ENCODE results near the gene OPRL1. TPM values are rescaled to one million over a fixed set of nuclear protein-coding genes. Genes with fewer than 3 reads are reported as not detected.

OPRL1 gene
- total RNA-seq, 1 donor from 2014 or later: 0.32 TPM

DNA sequence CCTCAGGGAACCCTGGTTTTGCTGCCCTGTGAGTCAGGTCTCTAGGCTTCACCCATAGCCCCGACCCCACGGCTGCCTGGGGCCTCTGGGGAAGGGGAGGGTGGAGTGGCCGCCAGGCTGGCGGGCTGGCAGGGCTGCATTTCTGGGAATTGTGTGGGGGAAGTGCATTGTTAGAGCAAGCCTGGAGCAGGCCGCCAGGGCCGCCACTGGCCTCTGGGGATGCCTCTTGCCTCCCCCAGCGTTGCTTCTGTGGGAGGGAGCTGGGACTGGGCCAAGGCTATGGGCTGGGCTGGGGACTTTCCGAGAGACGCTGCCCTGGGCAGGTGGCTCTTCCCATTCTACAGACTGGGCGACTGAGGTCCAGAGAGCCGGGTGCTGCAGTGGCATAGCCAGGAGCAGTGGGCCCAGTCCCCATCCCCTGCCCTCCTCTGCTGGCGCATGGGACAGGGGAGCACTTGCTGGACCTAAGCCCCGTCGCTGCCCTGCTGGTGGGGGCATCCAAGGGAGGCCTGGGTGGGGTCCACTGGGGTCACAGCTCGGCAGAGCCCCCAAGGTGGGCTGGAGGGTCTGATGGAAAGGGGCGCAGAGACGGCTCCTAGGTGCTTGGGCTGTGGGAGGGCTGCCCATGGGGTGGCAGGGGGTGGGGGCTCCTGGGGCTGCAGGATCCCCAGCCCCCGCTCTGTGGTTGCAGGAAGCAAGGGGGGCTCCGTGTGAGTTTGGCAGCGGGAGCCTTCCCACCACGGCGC, 23.8 kb upstream of the OPRL1 start:
- intact Hi-C loops (cut with micrococcal nuclease): no loop called here
- peaks cover 3% of the 10 kb centered on the region for H3K27me3 Mint-ChIP-seq (ENCODE audit: low read depth)
- H3K27ac Mint-ChIP-seq: no peak overlapping the region
- no peaks in the 10 kb centered on the region for H3K36me3 Mint-ChIP-seq (ENCODE audit: low read depth)
- peaks cover 11% of the 10 kb centered on the region for H3K4me1 Mint-ChIP-seq (ENCODE audit: low read depth)
- DNase-seq (ENCODE audit: low spot score): no peak
- H3K9me3 Mint-ChIP-seq: no peaks in the 10 kb centered on the region
- H3K4me3 Mint-ChIP-seq (ENCODE audit: low read depth): no peak overlapping the region

DNA sequence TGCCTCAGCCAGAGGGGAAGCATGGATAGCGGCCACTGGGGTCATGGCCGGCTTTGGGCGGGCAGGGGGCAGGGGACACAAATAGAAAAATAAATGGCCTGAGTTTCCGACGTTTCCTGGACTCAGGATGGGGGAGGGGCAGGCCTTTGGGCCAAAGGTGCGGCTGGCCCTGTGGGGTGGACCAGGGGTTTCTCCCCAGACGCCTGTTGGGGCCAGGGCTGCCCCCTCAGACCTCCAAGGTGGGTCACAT, 23.3 kb upstream of the OPRL1 start:
- Mint-ChIP-seq H3K36me3 (ENCODE audit: low read depth) (no peaks in the 10 kb centered on the region), H3K4me1 (ENCODE audit: low read depth) (peaks cover 11% of the 10 kb centered on the region), H3K27ac (no peak overlapping the region), H3K4me3 (ENCODE audit: low read depth) (no peak overlapping the region), H3K27me3 (ENCODE audit: low read depth) (peaks cover 3% of the 10 kb centered on the region), H3K9me3 (no peaks in the 10 kb centered on the region)
- no peak for DNase-seq (ENCODE audit: low spot score)
- intact Hi-C loops (cut with micrococcal nuclease): no loop called here

DNA sequence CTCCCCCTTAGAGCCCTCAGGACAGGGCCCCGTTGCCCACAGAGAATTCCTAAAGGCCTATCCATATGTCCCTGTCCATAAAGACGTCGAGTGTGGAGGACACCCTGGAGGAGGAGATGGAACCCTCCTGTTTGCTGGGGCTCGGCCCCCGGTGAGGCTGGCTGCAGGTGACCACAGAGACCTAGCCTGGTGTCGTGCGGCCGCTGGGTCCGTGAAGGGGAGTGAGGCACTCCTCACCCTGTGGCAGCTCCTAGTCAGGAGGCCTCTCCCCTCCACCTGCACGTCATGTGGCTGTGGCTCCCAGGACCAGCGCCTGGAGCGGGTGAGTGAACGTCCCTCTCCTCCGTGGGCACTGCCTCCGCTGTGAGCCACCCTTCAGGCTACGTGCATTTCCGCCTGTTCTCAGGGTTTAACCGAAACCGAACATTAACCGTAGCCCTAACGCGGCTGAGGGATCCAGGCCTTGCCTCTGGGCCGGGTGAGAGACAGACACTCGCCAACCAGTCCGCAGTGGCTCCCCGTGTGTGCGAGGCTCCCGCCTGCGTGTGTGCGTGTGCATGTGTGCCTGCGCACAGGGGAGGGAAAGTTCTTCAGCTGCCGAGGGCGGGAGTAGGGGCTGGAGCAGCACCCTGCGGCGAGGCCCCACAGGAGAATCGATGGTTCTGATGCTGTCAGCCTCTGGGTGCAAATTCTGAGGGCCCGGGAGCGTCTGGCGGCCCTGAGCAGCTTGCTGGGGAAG, 22.8 kb upstream of the OPRL1 start:
- peak overlapping the region; percentile 62 for H3K27ac Mint-ChIP-seq
- no peaks in the 10 kb centered on the region for H3K36me3 Mint-ChIP-seq (ENCODE audit: low read depth)
- no peaks in the 10 kb centered on the region for H3K9me3 Mint-ChIP-seq
- no peak for DNase-seq (ENCODE audit: low spot score)
- intact Hi-C loops (cut with micrococcal nuclease): no loop called here
- peak overlapping the region; percentile 75 for H3K4me3 Mint-ChIP-seq (ENCODE audit: low read depth)
- H3K27me3 Mint-ChIP-seq (ENCODE audit: low read depth): peaks cover under 1% of the 10 kb centered on the region
- H3K4me1 Mint-ChIP-seq (ENCODE audit: low read depth): peaks cover 13% of the 10 kb centered on the region

DNA sequence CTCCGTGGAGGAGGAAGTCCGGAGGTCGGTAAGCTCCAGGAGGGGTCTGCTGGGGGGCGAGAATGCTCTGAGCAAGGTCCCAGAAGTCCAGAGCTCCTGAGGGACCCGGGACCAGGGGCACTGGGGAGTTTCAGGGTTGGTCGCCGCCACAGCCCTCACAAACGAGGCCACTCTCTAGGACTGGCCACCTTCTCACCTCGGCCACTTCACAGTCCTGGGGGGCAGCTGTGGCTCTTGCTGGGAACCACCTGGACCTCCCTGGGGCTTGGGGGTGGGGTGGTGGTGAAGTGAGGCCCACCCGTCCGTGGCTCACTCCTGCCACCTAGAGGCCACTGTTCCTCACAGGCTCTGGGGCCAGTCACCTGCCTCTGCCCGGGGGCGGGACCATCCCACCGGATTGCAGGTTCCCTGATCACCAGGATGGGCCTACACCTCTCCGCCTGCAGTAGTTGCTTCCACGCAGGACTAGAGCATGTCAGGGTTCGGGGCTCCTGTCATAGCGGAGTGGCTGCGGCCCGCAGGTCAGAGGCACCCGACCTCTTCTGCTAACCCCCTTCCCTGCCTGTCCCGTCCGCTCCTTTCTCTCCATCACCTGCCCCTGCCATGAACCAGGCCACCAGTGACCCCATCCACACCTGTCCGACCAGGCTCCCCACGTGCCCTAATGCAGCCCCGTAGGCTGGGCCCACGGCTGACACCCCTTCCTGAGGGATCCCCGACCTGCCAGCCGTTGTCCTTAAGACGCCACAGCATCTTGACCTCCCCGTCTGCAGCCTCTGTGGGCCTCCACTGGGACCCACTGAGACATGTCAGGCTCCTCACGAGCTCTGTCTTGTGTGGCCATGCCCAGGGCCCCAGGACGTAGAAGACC, 22.0 kb upstream of the OPRL1 start:
- intact Hi-C loops (cut with micrococcal nuclease): no loop called here
- no peaks in the 10 kb centered on the region for H3K9me3 Mint-ChIP-seq

DNA sequence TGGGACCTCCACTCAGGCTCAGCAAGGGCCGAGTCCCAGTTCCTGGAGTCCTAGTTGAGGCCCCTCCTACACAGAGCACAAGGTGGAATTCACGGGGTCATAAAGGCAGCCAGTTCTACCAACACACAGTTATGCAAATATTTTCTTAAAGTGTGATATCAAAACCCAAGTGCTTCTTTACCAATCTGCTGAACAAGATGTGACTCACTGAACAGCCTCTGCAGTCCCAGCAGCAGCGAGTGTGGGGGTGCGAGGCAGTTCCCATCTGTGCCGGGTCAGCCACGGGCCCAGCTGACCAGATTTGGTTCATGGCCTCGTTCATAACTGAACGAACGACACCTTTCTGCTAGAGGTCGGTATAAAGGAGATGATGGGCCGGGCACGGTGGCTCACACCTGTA, 21.3 kb upstream of the OPRL1 start:
- DNase-seq (ENCODE audit: low spot score): no peak
- Mint-ChIP-seq H3K36me3 (ENCODE audit: low read depth) (no peaks in the 10 kb centered on the region), H3K4me1 (ENCODE audit: low read depth) (peaks cover 15% of the 10 kb centered on the region), H3K27me3 (ENCODE audit: low read depth) (no peaks in the 10 kb centered on the region), H3K4me3 (ENCODE audit: low read depth) (peak overlapping the region; percentile 64), H3K9me3 (no peaks in the 10 kb centered on the region), H3K27ac (peak overlapping the region; percentile 23)
- intact Hi-C loops (cut with micrococcal nuclease): no loop called here

More for the DNA sequence above, 22.0 kb upstream of the OPRL1 start:
- Mint-ChIP-seq H3K27ac (peak overlapping the region; percentile 62), H3K27me3 (ENCODE audit: low read depth) (no peaks in the 10 kb centered on the region), H3K4me3 (ENCODE audit: low read depth) (peak overlapping the region; percentile 75), H3K36me3 (ENCODE audit: low read depth) (no peaks in the 10 kb centered on the region), H3K4me1 (ENCODE audit: low read depth) (peaks cover 15% of the 10 kb centered on the region)
- peak; percentile 69 for DNase-seq (ENCODE audit: low spot score)

DNA sequence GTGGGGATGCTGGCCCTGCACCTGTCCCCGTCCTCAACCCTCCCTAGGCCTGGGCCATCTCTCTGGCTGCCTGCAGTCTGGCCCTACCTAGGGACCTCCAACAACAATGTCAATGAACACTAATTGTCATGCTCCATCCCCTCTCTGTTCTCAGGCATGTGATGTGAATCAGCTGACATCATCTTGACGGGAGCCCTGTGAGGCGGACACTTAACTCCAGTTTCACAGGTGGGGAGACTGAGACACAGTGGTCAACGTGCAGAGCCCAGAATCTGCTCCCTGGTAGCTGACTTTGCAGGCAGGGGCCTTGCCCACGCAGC, 17.6 kb upstream of the OPRL1 start:
- no peaks in the 10 kb centered on the region for H3K27me3 Mint-ChIP-seq (ENCODE audit: low read depth)
- no peak for DNase-seq (ENCODE audit: low spot score)
- H3K4me3 Mint-ChIP-seq (ENCODE audit: low read depth): no peak overlapping the region
- H3K36me3 Mint-ChIP-seq (ENCODE audit: low read depth): no peaks in the 10 kb centered on the region
- no peak overlapping the region for H3K27ac Mint-ChIP-seq
- no peaks in the 10 kb centered on the region for H3K9me3 Mint-ChIP-seq
- peaks cover 43% of the 10 kb centered on the region for H3K4me1 Mint-ChIP-seq (ENCODE audit: low read depth)
- intact Hi-C loops (cut with micrococcal nuclease): loop anchor here (2.0 to 10.0 kb wide), 3 partner anchors 17 to 427 kb away; partner anchors contain the start of genes RGS19 and UCKL1

DNA sequence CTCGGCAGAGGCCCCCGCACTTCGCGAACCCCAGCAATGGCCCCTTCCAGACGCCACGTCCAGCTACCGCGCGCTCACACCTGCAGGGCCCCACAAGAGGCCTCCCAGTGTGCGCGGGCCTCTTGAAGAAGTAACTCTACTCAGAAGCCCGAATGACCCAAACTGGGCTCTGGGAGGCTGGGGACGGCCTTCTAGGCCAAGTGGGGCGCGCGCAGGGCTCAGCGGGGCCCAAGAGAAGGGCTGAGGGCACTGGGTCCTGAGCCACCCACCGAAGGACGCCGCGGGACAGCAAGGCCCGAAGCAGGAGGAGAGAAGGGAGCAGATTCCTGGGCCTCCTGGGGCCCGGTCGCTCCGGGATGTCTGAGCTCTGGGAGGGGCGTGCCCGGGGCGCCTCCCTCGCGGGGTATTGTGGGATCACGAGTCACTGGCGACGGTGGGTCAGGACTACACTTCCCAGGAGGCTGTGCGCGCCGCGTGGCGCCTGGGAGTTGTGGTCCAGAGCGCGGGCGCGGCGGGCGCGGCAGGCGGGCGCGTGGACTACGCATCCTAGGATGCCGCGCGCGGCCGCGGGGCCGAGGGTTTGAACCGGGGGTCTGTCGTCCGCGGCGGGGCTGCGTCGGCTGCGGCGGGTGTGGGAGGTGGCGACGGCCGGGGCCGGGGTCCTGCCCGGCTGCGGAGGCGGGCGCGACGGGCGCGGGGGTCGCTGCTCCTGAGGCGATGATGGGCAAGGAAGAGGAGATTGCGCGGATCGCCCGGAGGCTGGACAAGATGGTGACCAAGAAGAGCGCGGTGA, 17.1 kb upstream of the OPRL1 start, which contains the start of gene TCEA2:
Gene TCEA2, plus strand, starts transcription at position 603 of the 793 bp plus-strand sequence. Its CDS starts 115 bp downstream, at position 718.
- no peaks in the 10 kb centered on the region for H3K9me3 Mint-ChIP-seq
- H3K4me1 Mint-ChIP-seq (ENCODE audit: low read depth): peaks cover 46% of the 10 kb centered on the region
- peak within 1 kb of the TSS; percentile 89 for H3K4me3 Mint-ChIP-seq (ENCODE audit: low read depth)
- H3K27ac Mint-ChIP-seq: peak within 1 kb of the TSS; percentile 88
- intact Hi-C loops (cut with micrococcal nuclease): loop anchor here (1.0 to 10.0 kb wide), 4 partner anchors 16 to 428 kb away; partner anchors contain the start of genes RGS19 and UCKL1
- no peaks in the 10 kb centered on the region for H3K27me3 Mint-ChIP-seq (ENCODE audit: low read depth)
- peak; percentile 93 for DNase-seq (ENCODE audit: low spot score)
- no peaks in the 10 kb centered on the region for H3K36me3 Mint-ChIP-seq (ENCODE audit: low read depth)

DNA sequence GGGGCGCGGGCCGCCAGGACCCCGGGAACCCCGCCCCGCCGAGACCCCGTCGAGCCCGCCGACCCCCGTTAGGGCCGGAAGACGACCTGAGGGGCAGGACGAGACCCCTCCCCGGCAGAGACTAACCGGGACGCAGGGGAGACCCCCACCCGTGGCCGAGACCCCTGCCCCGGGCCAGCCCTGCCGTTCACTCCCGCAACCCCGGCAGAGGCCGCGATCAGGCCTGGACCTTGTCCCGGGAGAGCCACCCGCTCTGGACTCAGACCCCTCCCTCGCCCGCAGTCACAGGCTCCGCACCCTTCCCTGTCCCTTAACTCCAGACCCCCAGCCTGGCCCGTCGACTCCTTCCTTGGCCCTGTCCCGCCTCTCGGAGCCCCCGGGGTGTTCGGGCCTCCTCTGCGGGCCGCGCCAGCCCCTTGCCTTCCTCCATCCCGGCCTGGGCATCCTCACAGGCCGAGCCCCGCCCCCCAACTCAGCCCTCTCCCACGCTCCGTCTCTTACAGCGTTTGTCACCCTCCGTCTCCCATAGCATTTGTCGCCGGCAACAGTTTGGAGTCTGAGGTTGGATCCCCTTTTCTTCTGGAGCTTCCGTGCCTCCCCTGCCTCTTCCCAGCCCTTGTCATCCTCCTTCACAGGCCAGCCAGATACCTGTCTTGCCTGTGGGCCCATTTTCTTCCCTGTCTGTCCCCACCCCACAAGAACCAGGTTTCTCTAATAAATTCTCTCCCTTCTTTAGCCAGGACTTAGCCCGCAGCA, 16.3 kb upstream of the OPRL1 start:
- intact Hi-C loops (cut with micrococcal nuclease): loop anchor here (1.0 to 10.0 kb wide), 4 partner anchors 15 to 429 kb away; partner anchors contain the start of genes RGS19 and UCKL1
- no peak for DNase-seq (ENCODE audit: low spot score)
- no peaks in the 10 kb centered on the region for H3K36me3 Mint-ChIP-seq (ENCODE audit: low read depth)
- no peaks in the 10 kb centered on the region for H3K9me3 Mint-ChIP-seq
- H3K27me3 Mint-ChIP-seq (ENCODE audit: low read depth): no peaks in the 10 kb centered on the region
- peaks cover 47% of the 10 kb centered on the region for H3K4me1 Mint-ChIP-seq (ENCODE audit: low read depth)
- H3K27ac Mint-ChIP-seq: peak overlapping the region; percentile 88
- H3K4me3 Mint-ChIP-seq (ENCODE audit: low read depth): peak overlapping the region; percentile 89

DNA sequence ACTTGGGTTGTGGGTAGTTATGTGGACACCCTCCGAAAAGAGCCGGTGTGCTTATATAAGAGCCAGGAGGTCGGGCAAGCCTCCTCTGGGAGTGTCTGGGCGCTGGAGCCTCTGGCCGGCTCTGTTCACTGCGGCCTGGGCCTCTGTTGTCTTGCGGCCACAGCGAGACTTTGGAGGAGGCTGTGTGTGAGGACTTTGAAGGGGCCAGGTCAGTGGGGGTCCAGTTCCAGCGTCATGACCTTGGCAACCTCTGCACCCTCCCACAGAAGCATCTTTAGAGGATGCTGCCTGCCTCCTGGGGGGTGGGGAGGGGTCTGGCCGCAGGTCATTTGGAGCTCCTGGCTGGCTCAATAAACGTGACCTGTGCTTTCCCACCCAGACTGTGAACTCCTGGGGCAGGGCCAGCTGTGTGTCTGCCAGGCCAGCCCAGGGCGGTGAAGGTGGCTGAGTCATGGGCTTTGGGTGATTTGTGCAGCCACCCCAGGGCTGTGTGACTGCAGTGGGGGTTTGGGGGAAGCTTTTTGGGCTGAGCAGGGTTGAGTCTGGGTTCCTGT, 15.7 kb upstream of the OPRL1 start:
- H3K4me1 Mint-ChIP-seq (ENCODE audit: low read depth): peaks cover 45% of the 10 kb centered on the region
- no peaks in the 10 kb centered on the region for H3K36me3 Mint-ChIP-seq (ENCODE audit: low read depth)
- peak overlapping the region; percentile 89 for H3K4me3 Mint-ChIP-seq (ENCODE audit: low read depth)
- no peak for DNase-seq (ENCODE audit: low spot score)
- H3K27me3 Mint-ChIP-seq (ENCODE audit: low read depth): no peaks in the 10 kb centered on the region
- H3K9me3 Mint-ChIP-seq: no peaks in the 10 kb centered on the region
- H3K27ac Mint-ChIP-seq: peak overlapping the region; percentile 88
- intact Hi-C loops (cut with micrococcal nuclease): loop anchor here (10.0 kb wide), 1 partner anchor 429 kb away; no protein-coding TSS in a partner anchor

DNA sequence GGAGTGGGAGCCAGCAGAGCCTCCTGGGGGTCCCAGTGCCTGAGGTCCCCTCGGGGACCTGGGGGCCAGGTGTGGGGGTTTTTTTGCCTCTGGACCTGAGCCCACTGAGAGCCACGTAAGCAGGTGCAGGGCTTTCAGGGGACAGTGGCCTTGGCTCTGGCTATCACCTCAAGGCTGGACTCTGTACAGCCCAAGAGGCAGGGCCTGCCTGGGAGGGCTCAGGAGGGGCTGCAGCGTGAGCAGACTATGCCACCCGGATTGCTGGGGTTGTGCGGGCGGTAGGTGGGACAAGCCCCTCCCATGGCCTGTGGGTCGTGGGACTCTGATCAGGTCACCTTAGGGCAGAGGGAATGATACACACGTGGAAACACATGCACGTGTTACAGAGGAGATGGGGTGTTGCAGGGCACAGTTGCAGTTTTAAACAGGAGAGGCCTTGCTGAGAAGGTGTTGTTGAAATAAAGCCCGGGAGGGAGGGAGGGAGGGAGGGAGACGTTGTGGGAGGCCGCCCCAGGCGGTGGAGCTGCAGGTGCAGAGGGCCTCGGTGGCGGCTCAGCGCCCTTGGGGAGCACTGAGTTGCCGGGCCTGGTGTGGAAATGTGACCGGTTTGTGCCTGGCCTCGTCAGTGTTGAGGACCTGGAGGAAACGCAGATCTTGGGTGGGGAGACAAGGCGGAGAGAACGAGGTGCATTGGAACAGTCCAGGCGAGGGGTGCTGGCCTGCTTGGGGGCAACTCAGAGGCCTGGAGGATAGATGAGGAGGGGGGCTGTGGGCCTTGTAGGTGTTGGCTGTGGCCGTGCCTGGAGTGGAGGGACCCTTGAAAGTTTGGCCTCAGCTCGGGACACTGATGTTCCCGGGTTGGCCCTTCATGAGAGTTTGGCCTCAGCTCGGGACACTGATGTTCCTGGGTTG, 14.6 kb upstream of the OPRL1 start:
- DNase-seq (ENCODE audit: low spot score): peak; percentile 32
- Mint-ChIP-seq H3K9me3 (no peaks in the 10 kb centered on the region), H3K4me1 (ENCODE audit: low read depth) (peaks cover 45% of the 10 kb centered on the region), H3K27ac (peak overlapping the region; percentile 94), H3K27me3 (ENCODE audit: low read depth) (no peaks in the 10 kb centered on the region), H3K36me3 (ENCODE audit: low read depth) (no peaks in the 10 kb centered on the region), H3K4me3 (ENCODE audit: low read depth) (peak overlapping the region; percentile 71)
- intact Hi-C loops (cut with micrococcal nuclease): loop anchor here (10.0 kb wide), 1 partner anchor 431 kb away; no protein-coding TSS in a partner anchor

All from activated T-helper 2 cell treated with anti-CD3 and anti-CD28 coated beads, Interferon-gamma antibody, Interleukin-2, Interleukin-4, amounts not matched to agents 10 μg/mL and 5 μg/mL and 100 μg/mL, durations not matched to agents 14 hours and 24 hours and 36 hours (primary cell).